Hindlimb muscle (tissue), 1 donor: ENCODE data around the gene APLN. TPM values are rescaled to one million over a fixed set of nuclear protein-coding genes. Genes with fewer than 3 reads are reported as not detected.

ENCODE experiments used
- DNase-seq: peaks from one replicate; pipeline ENCODE4 v3.0.0-alpha.2; 2013
- polyA plus RNA-seq: library from polyadenylated mRNA; unstranded; fragments of 120-200 nt; gene quantifications from one replicate; pipeline ENCODE4 v1.2.1, GENCODE V29; 2013; ENCODE audit not compliant: insufficient read length

APLN gene
- polyA plus RNA-seq, 1 donor: 15.7 TPM

GRCh38 chrX:129640737-129641136, 14.0 kb downstream of the APLN start:
- DNase-seq: no peak

GRCh38 chrX:129638917-129639316, 15.8 kb downstream of the APLN start:
- DNase-seq: no peak

- DNase-seq: peak; percentile 56
Measured at GRCh38 chrX:129637217-129638109, 17.3 kb downstream of the APLN start.

GRCh38 chrX:129636175-129636681, 18.5 kb downstream of the APLN start:
- DNase-seq: no peak

- DNase-seq: no peak
Measured at GRCh38 chrX:129634541-129634940, 20.2 kb downstream of the APLN start.

- no peak for DNase-seq
Measured at GRCh38 chrX:129632443-129632842, 22.3 kb downstream of the APLN start.

GRCh38 chrX:129631849-129632248, 22.9 kb downstream of the APLN start:
- no peak for DNase-seq

- DNase-seq: no peak
Measured at GRCh38 chrX:129629837-129630236, 24.9 kb downstream of the APLN start.

GRCh38 chrX:129626026-129626425, 28.7 kb downstream of the APLN start:
- DNase-seq: no peak

- DNase-seq: no peak
Measured at GRCh38 chrX:129622757-129623301, 31.9 kb downstream of the APLN start.

- no peak for DNase-seq
Measured at GRCh38 chrX:129618997-129619396, 35.8 kb downstream of the APLN start.

GRCh38 chrX:129617420-129617819, 37.3 kb downstream of the APLN start:
- DNase-seq: no peak

GRCh38 chrX:129614481-129615255, 40.1 kb downstream of the APLN start:
- DNase-seq: no peak

- DNase-seq: no peak
Measured at GRCh38 chrX:129613596-129613995, 41.2 kb downstream of the APLN start.

GRCh38 chrX:129612396-129612795, 42.4 kb downstream of the APLN start:
- no peak for DNase-seq

GRCh38 chrX:129609395-129609794, 45.4 kb downstream of the APLN start:
- DNase-seq: no peak

- no peak for DNase-seq
Measured at GRCh38 chrX:129608496-129608895, 46.3 kb downstream of the APLN start.

- peak; percentile 66 for DNase-seq
Measured at GRCh38 chrX:129606918-129607317, 47.8 kb downstream of the APLN start.

- DNase-seq: no peak
Measured at GRCh38 chrX:129600981-129601424, 53.8 kb downstream of the APLN start.

- DNase-seq: no peak
Measured at GRCh38 chrX:129599996-129600395, 54.8 kb downstream of the APLN start.

- DNase-seq: no peak
Measured at GRCh38 chrX:129599499-129599898, 55.3 kb downstream of the APLN start.

- DNase-seq: no peak
Measured at GRCh38 chrX:129597905-129598304, 56.9 kb downstream of the APLN start.

- no peak for DNase-seq
Measured at GRCh38 chrX:129596077-129596476, 58.7 kb downstream of the APLN start.
